Activated CD4-positive, alpha-beta T cell treated with anti-CD3 and anti-CD28 coated beads, Interleukin-2, amount 10 ng/mL, durations not matched to agents 24 days and 14 days (primary cell): Measurements from ENCODE around the gene MAP2K1. TPM values are rescaled to one million over a fixed set of nuclear protein-coding genes. Genes with fewer than 3 reads are reported as not detected.
"Not testable (repeated sequence)": the region's sequence is repeated elsewhere in the genome, so short reads cannot be mapped to it uniquely, and the experiment has no call there.

Source experiments
- DNase-seq: peaks from one replicate; pipeline ENCODE4 v3.0.0; 2022
- H3K27ac Mint-ChIP-seq: one replicate; pipeline ENCODE4 v1.8.0; 2022; ENCODE audit warnings: mild to moderate bottlenecking, mixed read lengths
- H3K27me3 Mint-ChIP-seq: one replicate; pipeline ENCODE4 v1.8.0; 2022; ENCODE audit warnings: mixed read lengths
- H3K36me3 Mint-ChIP-seq: one replicate; pipeline ENCODE4 v1.8.0; 2022; ENCODE audit warnings: low read depth, mild to moderate bottlenecking, mixed read lengths
- H3K4me1 Mint-ChIP-seq: one replicate; pipeline ENCODE4 v1.8.0; 2021; ENCODE audit warnings: mixed read lengths
- H3K4me3 Mint-ChIP-seq: one replicate; pipeline ENCODE4 v1.8.0; 2022; ENCODE audit warnings: mild to moderate bottlenecking, moderate library complexity, mixed read lengths
- H3K9me3 Mint-ChIP-seq: one replicate; pipeline ENCODE4 v1.8.0; 2021; ENCODE audit warnings: mixed read lengths
- intact Hi-C: fragments of 100-400 bp; cut with micrococcal nuclease; formaldehyde crosslinking; loops from one replicate; pipeline ENCODE4 v1.15.1; 2023
- total RNA-seq: library from RNA; stranded (reverse); gene quantifications from 2 replicates; pipeline ENCODE4 v1.2.3, GENCODE V29; 2022

MAP2K1 gene
- total RNA-seq, 1 donor from 2014 or later, result 106 TPM

GRCh38 chr15:66461917-66462316, 75.2 kb downstream of the MAP2K1 start:
- Mint-ChIP-seq H3K27me3 (no peaks in the 10 kb centered on the region), H3K36me3 (peaks cover 42% of the 10 kb centered on the region), H3K27ac (no peak overlapping the region), H3K9me3 (no peaks in the 10 kb centered on the region), H3K4me3 (no peak overlapping the region), H3K4me1 (peaks cover 7% of the 10 kb centered on the region)
- intact Hi-C loops, result no loop called here
- DNase-seq, result no peak

DNA sequence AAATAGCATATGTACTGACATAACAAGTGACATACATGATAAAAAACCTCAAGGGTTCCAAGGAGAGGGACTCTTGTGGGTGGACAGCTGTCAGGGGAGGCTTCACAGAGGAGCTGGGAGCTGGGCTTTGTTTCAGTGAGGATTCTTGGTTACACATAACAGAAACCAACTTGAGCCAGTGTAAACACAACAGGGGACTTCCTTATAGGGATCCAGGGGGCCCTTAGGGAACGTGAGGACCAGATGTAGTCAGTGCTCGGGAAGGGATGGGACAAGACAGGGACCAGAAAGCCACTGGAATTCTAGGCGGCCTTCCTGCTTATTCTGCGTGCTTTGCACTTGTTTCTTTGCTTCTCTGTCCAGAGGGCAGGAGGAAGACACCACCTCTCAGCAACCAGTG, 75.9 kb downstream of the MAP2K1 start:
- Mint-ChIP-seq H3K27ac (no peak overlapping the region), H3K9me3 (no peaks in the 10 kb centered on the region), H3K4me3 (no peak overlapping the region), H3K27me3 (no peaks in the 10 kb centered on the region), H3K36me3 (peaks cover 45% of the 10 kb centered on the region), H3K4me1 (peaks cover 8% of the 10 kb centered on the region)
- intact Hi-C loops, result no loop called here
- DNase-seq, result no peak

DNA sequence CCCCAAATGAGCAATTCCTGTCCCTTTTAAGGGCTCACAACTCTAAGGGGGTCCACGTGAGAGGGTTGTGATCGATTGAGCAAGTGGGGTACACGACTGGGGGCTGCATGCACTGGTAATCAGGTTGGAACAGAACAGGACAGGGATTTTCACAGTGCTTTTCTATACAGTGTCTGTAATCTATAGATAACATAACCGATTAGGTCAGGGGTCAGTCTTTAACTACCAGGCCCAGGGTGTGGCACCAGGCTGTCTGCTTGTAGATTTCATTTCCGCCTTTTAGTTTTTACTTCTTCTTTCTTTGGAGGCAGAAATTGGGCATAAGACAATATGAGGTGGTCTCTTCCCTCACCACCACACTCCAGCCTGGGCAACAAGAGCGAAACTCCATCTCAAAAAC, 78.6 kb downstream of the MAP2K1 start:
- H3K4me3 Mint-ChIP-seq, intact Hi-C loops, H3K27ac Mint-ChIP-seq, H3K9me3 Mint-ChIP-seq, H3K4me1 Mint-ChIP-seq, DNase-seq, H3K27me3 Mint-ChIP-seq: not testable (repeated sequence)
- H3K36me3 Mint-ChIP-seq, result peaks cover 42% of the 10 kb centered on the region

- H3K4me3 Mint-ChIP-seq, DNase-seq, intact Hi-C loops, H3K27me3 Mint-ChIP-seq, H3K9me3 Mint-ChIP-seq: not testable (repeated sequence)
- Mint-ChIP-seq H3K27ac (peak overlapping the region; percentile 51), H3K36me3 (peaks cover 34% of the 10 kb centered on the region), H3K4me1 (peaks cover 24% of the 10 kb centered on the region)
These were observed 80.7 kb downstream of the MAP2K1 start for GRCh38 chr15:66467162-66468040.

GRCh38 chr15:66470825-66471224, 84.1 kb downstream of the MAP2K1 start:
- peaks cover 41% of the 10 kb centered on the region for H3K4me1 Mint-ChIP-seq
- H3K36me3 Mint-ChIP-seq, result peaks cover 20% of the 10 kb centered on the region
- H3K9me3 Mint-ChIP-seq, intact Hi-C loops, H3K27me3 Mint-ChIP-seq, DNase-seq: not testable (repeated sequence)
- H3K27ac Mint-ChIP-seq, result peak overlapping the region; percentile 37
- H3K4me3 Mint-ChIP-seq, result peak overlapping the region; percentile 44

DNA sequence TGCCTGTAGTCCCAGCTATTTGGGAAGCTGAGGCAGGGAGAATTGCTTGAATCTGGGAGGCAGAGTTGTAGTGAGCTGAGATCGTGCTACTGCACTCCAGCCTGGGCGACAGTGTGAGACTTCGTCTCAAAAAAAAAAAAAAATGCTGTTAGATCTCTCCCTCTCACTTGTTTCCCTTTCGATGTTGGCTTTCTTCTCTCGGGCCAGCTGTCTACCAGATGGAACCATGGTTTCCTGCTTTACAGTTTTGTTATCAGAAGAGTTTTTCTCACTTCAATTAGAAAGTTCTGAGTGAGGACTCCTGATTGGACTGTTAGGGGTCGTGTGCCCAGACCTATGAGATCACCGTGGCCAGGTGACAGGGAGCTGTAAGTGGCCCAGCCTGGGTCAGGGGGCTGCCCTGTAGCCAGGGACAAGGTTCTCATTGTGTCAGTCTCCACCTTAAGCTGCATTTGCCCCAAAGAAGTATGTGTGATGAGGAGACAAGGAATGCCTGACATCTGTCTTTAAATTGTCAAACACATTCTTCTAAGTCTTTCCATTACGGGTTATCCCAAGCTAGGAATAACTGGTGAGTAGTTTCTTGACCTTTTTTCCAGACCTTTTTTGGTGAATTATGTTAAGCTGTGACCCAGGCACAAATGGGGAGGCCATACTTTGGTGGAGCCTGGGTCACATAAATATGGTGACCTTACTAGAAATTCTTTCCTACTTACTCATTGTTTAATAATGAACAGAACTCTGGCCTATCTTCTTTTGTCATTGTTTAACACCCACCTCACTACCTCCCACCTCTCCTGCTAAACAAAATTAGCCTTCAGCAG, 85.7 kb downstream of the MAP2K1 start:
- peaks cover 51% of the 10 kb centered on the region for H3K4me1 Mint-ChIP-seq

GRCh38 chr15:66474135-66474534, 87.4 kb downstream of the MAP2K1 start:
- intact Hi-C loops, result no loop called here
- Mint-ChIP-seq H3K36me3 (peaks cover 12% of the 10 kb centered on the region), H3K27ac (no peak overlapping the region), H3K4me3 (no peak overlapping the region), H3K4me1 (peaks cover 52% of the 10 kb centered on the region), H3K9me3 (no peaks in the 10 kb centered on the region), H3K27me3 (no peaks in the 10 kb centered on the region)
- no peak for DNase-seq

More for the DNA sequence above, 85.7 kb downstream of the MAP2K1 start:
- DNase-seq, result peak; percentile 88
- intact Hi-C loops, result loop anchor here (2.0 kb wide), 2 partner anchors 24 to 86 kb away; partner anchors contain the start of genes MAP2K1 and SNAPC5
- Mint-ChIP-seq H3K4me3 (peak overlapping the region; percentile 64), H3K36me3 (peaks cover 13% of the 10 kb centered on the region), H3K27me3 (no peaks in the 10 kb centered on the region), H3K27ac (peak overlapping the region; percentile 86), H3K9me3 (no peaks in the 10 kb centered on the region)

DNA sequence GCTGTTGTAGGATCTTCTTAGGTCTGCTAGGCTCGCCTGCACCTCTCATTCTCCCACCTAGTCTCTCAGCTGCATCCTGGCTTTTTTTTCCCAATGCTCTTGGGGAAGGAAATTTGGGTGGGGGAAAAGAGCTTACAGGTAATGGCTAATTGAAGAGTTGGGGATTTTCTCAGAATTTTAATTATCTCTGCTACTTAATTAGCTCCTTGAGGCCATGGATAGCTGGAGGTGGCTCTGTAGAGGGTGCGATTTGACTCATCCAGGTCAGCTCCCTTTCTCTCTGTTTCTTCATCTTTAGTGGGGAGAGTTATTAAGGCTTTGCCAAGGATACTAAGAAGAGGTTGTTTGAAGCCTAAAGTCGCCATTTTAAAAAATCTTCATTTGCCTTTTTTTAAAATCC, 88.3 kb downstream of the MAP2K1 start:
- Mint-ChIP-seq H3K27me3 (no peaks in the 10 kb centered on the region), H3K9me3 (no peaks in the 10 kb centered on the region), H3K27ac (no peak overlapping the region), H3K4me1 (peaks cover 56% of the 10 kb centered on the region), H3K4me3 (no peak overlapping the region), H3K36me3 (peaks cover 13% of the 10 kb centered on the region)
- intact Hi-C loops, result no loop called here
- no peak for DNase-seq

GRCh38 chr15:66476535-66476934, 89.8 kb downstream of the MAP2K1 start:
- H3K36me3 Mint-ChIP-seq, result peaks cover 18% of the 10 kb centered on the region
- no peak for DNase-seq
- H3K4me1 Mint-ChIP-seq, result peaks cover 44% of the 10 kb centered on the region
- H3K27me3 Mint-ChIP-seq, result no peaks in the 10 kb centered on the region
- H3K9me3 Mint-ChIP-seq, result no peaks in the 10 kb centered on the region
- H3K4me3 Mint-ChIP-seq, result no peak overlapping the region
- intact Hi-C loops, result no loop called here
- H3K27ac Mint-ChIP-seq, result peak overlapping the region; percentile 70

DNA sequence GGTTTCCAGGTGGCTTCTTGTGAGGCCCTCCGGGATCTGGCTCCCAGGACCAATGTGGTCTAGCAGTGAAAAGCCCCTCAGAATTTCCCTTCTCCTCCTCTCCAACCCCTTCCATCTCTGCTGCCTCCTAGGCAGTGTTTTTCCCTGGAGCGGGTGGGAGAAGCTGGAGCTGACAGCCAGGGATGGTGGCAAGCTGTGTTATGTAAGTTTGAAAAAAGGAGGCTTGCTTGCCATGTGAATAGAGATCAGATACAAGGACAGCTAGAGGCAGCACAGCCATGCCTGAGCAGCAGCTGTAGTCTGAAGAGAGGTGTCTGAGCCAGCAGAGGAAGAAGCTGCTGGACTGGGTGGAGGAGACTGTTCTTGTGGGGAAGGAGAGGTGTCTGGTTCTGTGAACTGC, 90.3 kb downstream of the MAP2K1 start:
- no peaks in the 10 kb centered on the region for H3K27me3 Mint-ChIP-seq
- intact Hi-C loops, result no loop called here
- no peak for DNase-seq
- peaks cover 42% of the 10 kb centered on the region for H3K4me1 Mint-ChIP-seq
- H3K36me3 Mint-ChIP-seq, result peaks cover 22% of the 10 kb centered on the region
- no peak overlapping the region for H3K4me3 Mint-ChIP-seq
- peak overlapping the region; percentile 30 for H3K27ac Mint-ChIP-seq
- H3K9me3 Mint-ChIP-seq, result no peaks in the 10 kb centered on the region

- Mint-ChIP-seq H3K27me3 (no peaks in the 10 kb centered on the region), H3K27ac (no peak overlapping the region), H3K4me1 (peaks cover 35% of the 10 kb centered on the region), H3K9me3 (no peaks in the 10 kb centered on the region), H3K36me3 (peaks cover 41% of the 10 kb centered on the region), H3K4me3 (no peak overlapping the region)
- no peak for DNase-seq
- intact Hi-C loops, result no loop called here
These were observed 93.6 kb downstream of the MAP2K1 start for GRCh38 chr15:66480267-66480666.

- Mint-ChIP-seq H3K4me1 (peaks cover 26% of the 10 kb centered on the region), H3K27me3 (no peaks in the 10 kb centered on the region), H3K9me3 (no peaks in the 10 kb centered on the region), H3K36me3 (peaks cover 44% of the 10 kb centered on the region), H3K27ac (no peak overlapping the region), H3K4me3 (no peak overlapping the region)
- no peak for DNase-seq
- intact Hi-C loops, result no loop called here
These were observed 94.6 kb downstream of the MAP2K1 start for GRCh38 chr15:66481107-66481856.

DNA sequence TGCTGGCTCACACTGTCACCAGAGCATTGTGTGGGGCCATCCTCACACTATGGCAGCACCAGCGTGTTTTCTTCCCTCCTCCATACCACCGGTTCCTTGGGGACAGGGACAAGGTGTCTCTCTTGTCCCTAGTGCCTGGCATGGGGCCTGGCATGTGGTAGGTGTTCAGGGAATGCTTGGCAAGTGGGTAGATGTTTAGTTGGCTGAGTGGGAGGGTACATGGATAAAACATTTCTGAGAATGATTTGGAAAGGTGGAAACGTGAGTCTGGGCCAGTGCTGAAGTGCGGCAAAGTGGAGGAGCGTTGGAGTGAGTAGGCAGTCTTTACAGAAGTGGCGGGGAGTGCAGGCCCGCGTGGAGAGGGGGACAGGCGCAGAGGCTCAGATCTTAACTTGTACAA, 95.8 kb downstream of the MAP2K1 start:
- no peak for DNase-seq
- Mint-ChIP-seq H3K4me1 (peaks cover 18% of the 10 kb centered on the region), H3K27me3 (no peaks in the 10 kb centered on the region), H3K27ac (peak overlapping the region; percentile 49), H3K36me3 (peaks cover 53% of the 10 kb centered on the region), H3K4me3 (no peak overlapping the region), H3K9me3 (no peaks in the 10 kb centered on the region)
- intact Hi-C loops, result no loop called here
